Stimulated activated CD4-positive, alpha-beta T cell treated with anti-CD3 and anti-CD28 coated beads, Interleukin-15, amount 100 ng/mL, for 1 hour (primary cell): Measurements from ENCODE around the gene UCP2.

Experiments used
- DNase-seq, 2 donors: peaks; one replicate each; pipeline ENCODE4 v3.0.0-alpha.2; 2020; ENCODE audit warnings: low read depth in 1 of 2, low spot score in 1 of 2

UCP2 gene

GRCh38 chr11:73982595-73982989 is at the start of gene UCP2:
TSS of gene UCP2 (minus strand) at chr11:73982843. CDS start at chr11:73978378, 4,465 bp downstream.
- peak; percentile 70 to 79 for DNase-seq

- DNase-seq: no peak
Observed at GRCh38 chr11:74030723-74031676, 48.4 kb upstream of the UCP2 start.

GRCh38 chr11:74025467-74026166 is 43.0 kb upstream of the UCP2 start:
- DNase-seq: no peak

- no peak for DNase-seq
Observed at GRCh38 chr11:74024261-74025029, 41.8 kb upstream of the UCP2 start.

- DNase-seq: no peak
Observed at GRCh38 chr11:74023276-74023675, 40.6 kb upstream of the UCP2 start.

- DNase-seq: no peak
Observed at GRCh38 chr11:74022546-74022945, 39.9 kb upstream of the UCP2 start.

GRCh38 chr11:74021998-74022397 is 39.4 kb upstream of the UCP2 start:
- DNase-seq: no peak

GRCh38 chr11:74020539-74020938 is 37.9 kb upstream of the UCP2 start:
- DNase-seq: no peak

- no peak for DNase-seq
Observed at GRCh38 chr11:74019860-74020259, 37.2 kb upstream of the UCP2 start.

GRCh38 chr11:74019104-74019738 is 36.6 kb upstream of the UCP2 start:
- no peak for DNase-seq

GRCh38 chr11:74018331-74019005 is 35.8 kb upstream of the UCP2 start:
- DNase-seq: no peak

- DNase-seq: no peak
Observed at GRCh38 chr11:74017631-74018030, 35.0 kb upstream of the UCP2 start.

- no peak for DNase-seq
Observed at GRCh38 chr11:74015919-74016684, 33.5 kb upstream of the UCP2 start.

GRCh38 chr11:74014880-74015279 is 32.2 kb upstream of the UCP2 start:
- no peak for DNase-seq

- DNase-seq: no peak
Observed at GRCh38 chr11:74013141-74013540, 30.5 kb upstream of the UCP2 start.

- DNase-seq: no peak
Observed at GRCh38 chr11:74012074-74012809, 29.6 kb upstream of the UCP2 start.

GRCh38 chr11:74011360-74012073 is 28.9 kb upstream of the UCP2 start:
- DNase-seq: no peak
